ENCODE measurements around the gene BTAF1.

Gene BTAF1

DNA sequence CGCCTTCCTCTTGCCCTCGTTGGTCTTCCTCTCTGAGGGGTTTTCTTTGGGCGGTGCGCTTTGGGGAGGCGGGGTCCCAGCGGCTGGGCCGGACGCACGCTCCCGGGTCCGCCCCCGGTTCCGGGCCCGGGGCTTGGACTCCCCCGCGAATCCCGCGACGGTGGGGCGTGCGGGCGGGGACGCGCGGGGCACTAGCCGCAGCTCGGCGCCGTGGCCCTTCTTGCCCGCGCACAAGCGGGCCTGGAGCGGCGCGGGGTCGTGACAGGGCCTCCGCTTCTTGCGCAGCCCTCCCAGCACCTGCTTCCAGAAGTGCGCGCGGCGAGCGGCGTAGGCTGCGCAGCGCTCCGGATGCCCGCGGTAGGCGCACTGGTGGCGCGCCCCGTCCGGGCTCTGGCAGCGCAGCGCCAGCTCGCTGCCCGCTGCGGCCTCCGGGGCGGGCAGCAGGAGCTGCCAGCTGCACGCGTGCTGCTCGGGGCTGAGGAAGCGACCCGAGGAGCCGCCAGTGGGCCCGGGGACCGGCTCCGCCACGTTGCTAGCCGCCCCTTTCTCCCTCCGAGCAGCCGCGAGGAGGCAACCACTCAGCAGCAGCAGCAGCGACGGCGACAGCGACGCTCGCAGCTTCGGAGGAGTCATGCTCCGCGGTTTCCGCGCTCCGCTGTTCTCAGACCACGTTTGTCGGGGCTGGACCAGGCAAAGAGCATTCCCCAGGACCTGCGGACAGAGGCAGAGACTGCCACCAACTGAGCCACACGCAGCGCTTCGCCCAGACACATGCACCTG is 15.0 kb upstream of the BTAF1 start:
- no peaks in the 10 kb centered on the region for H3K9me3 ChIP-seq (ENCODE audit: severe bottlenecking)
- peak overlapping the region; percentile 91 for H3K4me3 ChIP-seq (ENCODE audit: severe bottlenecking)
- H3K27ac ChIP-seq (ENCODE audit: poor library complexity, severe bottlenecking) = peak overlapping the region; percentile 10
- H3K4me1 ChIP-seq (ENCODE audit: insufficient read depth, poor library complexity, severe bottlenecking) = peaks cover 4% of the 10 kb centered on the region
- TF ChIP-seq, protein P1, sequence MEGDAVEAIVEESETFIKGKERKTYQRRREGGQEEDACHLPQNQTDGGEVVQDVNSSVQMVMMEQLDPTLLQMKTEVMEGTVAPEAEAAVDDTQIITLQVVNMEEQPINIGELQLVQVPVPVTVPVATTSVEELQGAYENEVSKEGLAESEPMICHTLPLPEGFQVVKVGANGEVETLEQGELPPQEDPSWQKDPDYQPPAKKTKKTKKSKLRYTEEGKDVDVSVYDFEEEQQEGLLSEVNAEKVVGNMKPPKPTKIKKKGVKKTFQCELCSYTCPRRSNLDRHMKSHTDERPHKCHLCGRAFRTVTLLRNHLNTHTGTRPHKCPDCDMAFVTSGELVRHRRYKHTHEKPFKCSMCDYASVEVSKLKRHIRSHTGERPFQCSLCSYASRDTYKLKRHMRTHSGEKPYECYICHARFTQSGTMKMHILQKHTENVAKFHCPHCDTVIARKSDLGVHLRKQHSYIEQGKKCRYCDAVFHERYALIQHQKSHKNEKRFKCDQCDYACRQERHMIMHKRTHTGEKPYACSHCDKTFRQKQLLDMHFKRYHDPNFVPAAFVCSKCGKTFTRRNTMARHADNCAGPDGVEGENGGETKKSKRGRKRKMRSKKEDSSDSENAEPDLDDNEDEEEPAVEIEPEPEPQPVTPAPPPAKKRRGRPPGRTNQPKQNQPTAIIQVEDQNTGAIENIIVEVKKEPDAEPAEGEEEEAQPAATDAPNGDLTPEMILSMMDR (IDR thresholded peaks at IDR 0.05; ENCODE audit: poor library complexity, severe bottlenecking) = peak; percentile 88
- peak; percentile 83 for ATAC-seq (ENCODE audit: low read depth)
- no peaks in the 10 kb centered on the region for H3K36me3 ChIP-seq (ENCODE audit: low read depth)
- peaks cover 3% of the 10 kb centered on the region for H3K27me3 ChIP-seq (ENCODE audit: insufficient read depth, poor library complexity, severe bottlenecking)
- peak; percentile 69 for DNase-seq (ENCODE audit: low spot score)

GRCh38 chr10:91909117-91909677 is 14.4 kb upstream of the BTAF1 start, which contains the start of gene FGFBP3:
Gene FGFBP3 (minus strand): TSS chr10:91909486. CDS start chr10:91908969, 517 bp downstream.
- Histone ChIP-seq H3K9me3 (ENCODE audit: severe bottlenecking) (no peaks in the 10 kb centered on the region), H3K4me1 (ENCODE audit: insufficient read depth, poor library complexity, severe bottlenecking) (peaks cover 4% of the 10 kb centered on the region), H3K4me3 (ENCODE audit: severe bottlenecking) (peak within 1 kb of the TSS; percentile 91), H3K27me3 (ENCODE audit: insufficient read depth, poor library complexity, severe bottlenecking) (peaks cover 8% of the 10 kb centered on the region), H3K36me3 (ENCODE audit: low read depth) (no peaks in the 10 kb centered on the region), H3K27ac (ENCODE audit: poor library complexity, severe bottlenecking) (peak within 1 kb of the TSS; percentile 10)
- DNase-seq (ENCODE audit: low spot score) (no peak), ATAC-seq (ENCODE audit: low read depth) (peak; percentile 53)
- TF ChIP-seq, protein P1 (IDR thresholded peaks at IDR 0.05; ENCODE audit: poor library complexity, severe bottlenecking) = peak; percentile 70

GRCh38 chr10:91910467-91910866 is 13.1 kb upstream of the BTAF1 start:
- no peak for DNase-seq (ENCODE audit: low spot score)
- Histone ChIP-seq H3K27ac (ENCODE audit: poor library complexity, severe bottlenecking) (no peak overlapping the region), H3K36me3 (ENCODE audit: low read depth) (no peaks in the 10 kb centered on the region), H3K4me3 (ENCODE audit: severe bottlenecking) (no peak overlapping the region), H3K27me3 (ENCODE audit: insufficient read depth, poor library complexity, severe bottlenecking) (peaks cover 8% of the 10 kb centered on the region), H3K9me3 (ENCODE audit: severe bottlenecking) (no peaks in the 10 kb centered on the region), H3K4me1 (ENCODE audit: insufficient read depth, poor library complexity, severe bottlenecking) (peaks cover 4% of the 10 kb centered on the region)
- TF ChIP-seq, protein P1 (IDR thresholded peaks at IDR 0.05; ENCODE audit: poor library complexity, severe bottlenecking) = no peak
- no peak for ATAC-seq (ENCODE audit: low read depth)

- TF ChIP-seq, protein P1 (IDR thresholded peaks at IDR 0.05; ENCODE audit: poor library complexity, severe bottlenecking) = no peak
- DNase-seq (ENCODE audit: low spot score) = no peak
- ATAC-seq (ENCODE audit: low read depth) = no peak
Observed at GRCh38 chr10:91919651-91920050, 3.9 kb upstream of the BTAF1 start.

More at GRCh38 chr10:91919651-91920050, 3.9 kb upstream of the BTAF1 start:
- no peaks in the 10 kb centered on the region for H3K9me3 ChIP-seq (ENCODE audit: severe bottlenecking)
- no peaks in the 10 kb centered on the region for H3K36me3 ChIP-seq (ENCODE audit: low read depth)
- H3K4me3 ChIP-seq (ENCODE audit: severe bottlenecking) = no peak overlapping the region
- no peak overlapping the region for H3K27ac ChIP-seq (ENCODE audit: poor library complexity, severe bottlenecking)
- peaks cover 3% of the 10 kb centered on the region for H3K4me1 ChIP-seq (ENCODE audit: insufficient read depth, poor library complexity, severe bottlenecking)
- H3K27me3 ChIP-seq (ENCODE audit: insufficient read depth, poor library complexity, severe bottlenecking) = no peaks in the 10 kb centered on the region
